Measurements from ENCODE around the gene ANKK1.

The ANKK1 gene

DNA sequence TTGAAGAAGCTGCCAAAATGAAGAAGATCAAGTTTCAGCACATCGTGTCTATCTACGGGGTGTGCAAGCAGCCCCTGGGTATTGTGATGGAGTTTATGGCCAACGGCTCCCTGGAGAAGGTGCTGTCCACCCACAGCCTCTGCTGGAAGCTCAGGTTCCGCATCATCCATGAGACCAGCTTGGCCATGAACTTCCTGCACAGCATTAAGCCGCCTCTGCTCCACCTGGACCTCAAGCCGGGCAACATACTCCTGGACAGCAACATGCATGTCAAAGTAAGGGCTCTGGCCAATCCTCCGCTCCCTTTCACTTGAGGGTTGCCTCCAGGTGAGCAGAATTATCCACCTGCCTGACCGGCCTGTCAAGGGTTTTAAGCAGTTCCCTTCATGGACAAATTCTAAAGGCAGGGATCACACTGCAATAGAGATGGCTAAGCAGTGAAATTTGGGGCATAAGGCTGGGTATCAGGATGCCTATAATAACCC lies 6.0 kb downstream of the ANKK1 start:
- H3K27ac ChIP-seq: no peak overlapping the region
- TF ChIP-seq ZFX (IDR thresholded peaks at IDR 0.05): no peak
- TF ChIP-seq, protein P1, sequence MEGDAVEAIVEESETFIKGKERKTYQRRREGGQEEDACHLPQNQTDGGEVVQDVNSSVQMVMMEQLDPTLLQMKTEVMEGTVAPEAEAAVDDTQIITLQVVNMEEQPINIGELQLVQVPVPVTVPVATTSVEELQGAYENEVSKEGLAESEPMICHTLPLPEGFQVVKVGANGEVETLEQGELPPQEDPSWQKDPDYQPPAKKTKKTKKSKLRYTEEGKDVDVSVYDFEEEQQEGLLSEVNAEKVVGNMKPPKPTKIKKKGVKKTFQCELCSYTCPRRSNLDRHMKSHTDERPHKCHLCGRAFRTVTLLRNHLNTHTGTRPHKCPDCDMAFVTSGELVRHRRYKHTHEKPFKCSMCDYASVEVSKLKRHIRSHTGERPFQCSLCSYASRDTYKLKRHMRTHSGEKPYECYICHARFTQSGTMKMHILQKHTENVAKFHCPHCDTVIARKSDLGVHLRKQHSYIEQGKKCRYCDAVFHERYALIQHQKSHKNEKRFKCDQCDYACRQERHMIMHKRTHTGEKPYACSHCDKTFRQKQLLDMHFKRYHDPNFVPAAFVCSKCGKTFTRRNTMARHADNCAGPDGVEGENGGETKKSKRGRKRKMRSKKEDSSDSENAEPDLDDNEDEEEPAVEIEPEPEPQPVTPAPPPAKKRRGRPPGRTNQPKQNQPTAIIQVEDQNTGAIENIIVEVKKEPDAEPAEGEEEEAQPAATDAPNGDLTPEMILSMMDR (conservative IDR thresholded peaks at IDR 0.05): no peak

DNA sequence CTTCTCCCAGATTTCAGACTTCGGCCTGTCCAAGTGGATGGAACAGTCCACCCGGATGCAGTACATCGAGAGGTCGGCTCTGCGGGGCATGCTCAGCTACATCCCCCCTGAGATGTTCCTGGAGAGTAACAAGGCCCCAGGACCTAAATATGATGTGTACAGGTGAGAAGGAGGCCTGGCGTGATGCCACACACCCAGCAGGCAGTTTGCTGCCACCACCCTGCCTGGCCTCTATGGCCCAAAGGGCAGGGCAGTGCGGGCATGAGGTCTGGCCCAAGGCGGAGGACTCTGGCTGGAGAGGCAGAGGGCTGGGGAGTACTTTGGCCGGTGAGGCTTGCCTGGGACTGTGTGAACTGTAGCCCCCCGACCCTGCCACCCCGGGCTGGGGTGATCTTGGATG lies 7.3 kb downstream of the ANKK1 start:
- no peak overlapping the region for H3K27ac ChIP-seq
- TF ChIP-seq, protein P1 (conservative IDR thresholded peaks at IDR 0.05): no peak
- TF ChIP-seq ZFX (IDR thresholded peaks at IDR 0.05): no peak

DNA sequence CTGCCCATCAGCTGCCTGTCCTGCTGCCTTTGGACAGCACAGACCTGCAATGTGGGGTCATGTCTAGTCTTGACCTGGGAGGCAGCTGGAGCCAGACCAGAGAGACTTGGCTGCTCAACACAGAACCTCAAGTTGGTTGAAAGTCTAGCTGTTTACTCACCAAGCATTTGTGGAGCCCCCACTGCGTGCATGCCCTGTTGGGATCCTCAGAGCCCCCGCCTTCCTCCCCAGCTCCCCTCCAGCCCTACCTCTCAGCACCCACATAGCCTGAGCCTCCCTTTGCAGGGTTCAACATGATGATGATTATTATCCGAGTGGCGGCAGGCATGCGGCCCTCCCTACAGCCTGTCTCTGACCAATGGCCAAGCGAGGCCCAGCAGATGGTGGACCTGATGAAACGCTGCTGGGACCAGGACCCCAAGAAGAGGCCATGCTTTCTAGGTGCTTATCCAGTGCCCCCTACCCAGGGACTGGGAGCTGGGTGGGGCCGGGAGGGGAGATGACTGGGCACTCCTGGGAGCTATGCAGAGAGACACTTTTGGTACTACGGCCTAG lies 8.3 kb downstream of the ANKK1 start:
- no peak for TF ChIP-seq ZFX (IDR thresholded peaks at IDR 0.05)
- H3K27ac ChIP-seq: no peak overlapping the region

DNA sequence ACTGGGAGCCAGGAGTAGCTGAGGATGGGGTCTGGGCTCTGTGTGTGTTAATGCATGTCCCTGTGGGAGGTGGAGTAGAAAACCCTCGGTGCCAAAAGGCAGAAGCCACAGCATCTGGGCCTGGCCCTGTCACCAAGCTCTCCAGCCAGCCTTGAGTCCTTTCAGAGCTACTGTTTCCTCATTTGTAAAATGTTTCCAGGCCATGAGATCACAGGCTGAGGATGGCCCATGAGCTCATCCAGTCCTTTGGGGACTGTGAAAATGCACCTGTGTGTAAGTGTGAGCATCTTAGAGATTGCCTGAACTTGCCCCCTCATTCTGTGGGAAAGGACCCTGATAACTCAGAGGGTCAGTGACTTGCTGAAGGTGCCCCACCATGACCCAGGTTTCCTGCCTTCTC lies 9.1 kb downstream of the ANKK1 start:
- TF ChIP-seq, protein P1 (conservative IDR thresholded peaks at IDR 0.05): no peak
- no peak for TF ChIP-seq ZFX (IDR thresholded peaks at IDR 0.05)
- no peak overlapping the region for H3K27ac ChIP-seq

DNA sequence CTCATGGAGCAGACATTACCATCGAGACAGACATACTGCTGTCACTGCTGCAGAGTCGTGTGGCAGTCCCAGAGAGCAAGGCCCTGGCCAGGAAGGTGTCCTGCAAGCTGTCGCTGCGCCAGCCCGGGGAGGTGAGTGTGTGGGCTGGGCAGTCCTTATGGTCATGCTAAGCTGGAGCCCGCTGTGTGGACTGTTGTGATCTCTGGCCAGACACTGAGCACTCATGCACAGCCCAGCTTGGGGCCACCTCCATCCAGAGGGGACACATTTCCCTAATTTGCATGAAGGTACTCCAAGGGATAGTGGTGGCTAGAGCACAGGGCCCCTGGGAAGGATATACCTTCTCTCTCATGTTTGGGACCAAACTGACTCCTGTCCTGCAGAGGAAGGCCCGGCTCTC lies 9.6 kb downstream of the ANKK1 start:
- TF ChIP-seq, protein P1 (conservative IDR thresholded peaks at IDR 0.05): no peak
- no peak for TF ChIP-seq ZFX (IDR thresholded peaks at IDR 0.05)
- H3K27ac ChIP-seq: no peak overlapping the region

DNA sequence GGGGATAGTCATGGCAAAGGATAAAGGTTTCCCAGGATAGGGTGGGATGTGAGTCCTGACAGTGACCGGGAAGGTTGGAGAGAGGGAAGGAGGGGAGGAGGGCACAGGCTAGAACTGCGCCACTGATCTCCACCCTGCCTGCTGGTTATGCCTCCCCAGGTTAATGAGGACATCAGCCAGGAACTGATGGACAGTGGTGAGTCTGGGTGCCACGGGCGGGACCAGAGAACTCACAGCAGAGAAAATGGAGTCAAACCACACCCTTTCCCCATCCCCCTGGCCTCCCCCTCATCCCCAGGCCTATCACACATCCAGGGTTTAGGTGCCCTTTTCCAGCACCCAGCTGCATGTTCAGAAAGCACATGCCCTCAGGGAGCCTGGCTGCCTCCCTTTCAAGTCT lies 10.2 kb downstream of the ANKK1 start:
- H3K27ac ChIP-seq: no peak overlapping the region
- no peak for TF ChIP-seq ZFX (IDR thresholded peaks at IDR 0.05)
- TF ChIP-seq, protein P1 (conservative IDR thresholded peaks at IDR 0.05): no peak

- TF ChIP-seq, protein P1 (conservative IDR thresholded peaks at IDR 0.05): no peak
- TF ChIP-seq ZFX (IDR thresholded peaks at IDR 0.05): no peak
- H3K27ac ChIP-seq: no peak overlapping the region
Observed at GRCh38 chr11:113398669-113399430, 11.3 kb downstream of the ANKK1 start.
